NCI-H2171 (cell line): Measurements from ENCODE around the gene ME3.
"Not testable (repeated sequence)": the region's sequence is repeated elsewhere in the genome, so short reads cannot be mapped to it uniquely, and the experiment has no call there.

Experiments used
- DNase-seq: peaks from one replicate; lab custom pipeline; 2025; lab: John Stamatoyannopoulos, UW

Gene ME3

DNA sequence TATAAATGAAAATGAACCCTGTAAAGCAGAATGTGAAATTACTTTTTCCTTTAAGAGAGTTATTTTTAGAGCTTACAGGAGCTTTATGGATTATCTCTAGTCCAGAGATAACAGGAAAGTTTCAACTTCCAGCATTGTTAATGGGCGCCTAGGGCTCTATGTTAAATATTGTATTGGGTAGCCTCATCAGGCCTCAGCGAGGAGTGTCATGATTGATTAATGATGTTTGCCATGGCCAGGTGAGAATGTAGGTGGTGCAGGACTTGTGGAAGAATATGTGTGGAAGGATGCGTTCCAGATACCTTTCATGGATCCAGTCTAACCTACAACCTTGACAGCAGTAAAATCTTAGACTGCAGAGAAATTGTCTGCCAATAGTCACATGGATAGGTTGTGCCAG lies 50.6 kb downstream of the ME3 start:
- DNase-seq = no peak

DNA sequence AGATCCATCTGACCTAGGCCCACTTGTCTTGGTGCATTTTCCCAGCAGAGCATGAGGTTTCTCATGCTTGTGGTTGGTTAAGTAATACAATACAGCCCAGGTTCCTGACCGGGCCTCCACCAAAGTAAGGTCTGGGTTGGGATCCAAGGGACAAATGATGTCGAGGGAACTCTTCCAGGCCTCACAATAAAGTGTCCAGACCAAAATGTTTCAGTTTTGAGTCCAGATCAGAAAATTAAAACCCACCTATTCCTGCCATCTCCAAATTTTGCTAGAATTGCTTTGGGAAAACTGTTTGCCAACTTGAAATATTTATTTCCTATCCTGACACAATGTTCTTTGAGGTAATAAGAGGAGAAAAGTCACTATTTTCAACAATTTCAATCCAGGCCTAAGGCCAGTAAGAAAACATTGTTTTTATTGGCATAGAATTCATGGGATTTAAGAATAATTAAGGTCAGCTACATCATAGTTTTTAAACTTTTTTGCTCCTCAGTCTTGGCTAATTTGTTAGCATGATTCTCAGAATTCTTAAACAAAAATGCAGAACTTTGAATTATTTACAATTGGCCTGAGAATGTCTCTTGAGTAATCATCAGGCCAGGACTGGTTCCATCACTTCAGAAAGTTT lies 51.4 kb downstream of the ME3 start:
- no peak for DNase-seq

DNA sequence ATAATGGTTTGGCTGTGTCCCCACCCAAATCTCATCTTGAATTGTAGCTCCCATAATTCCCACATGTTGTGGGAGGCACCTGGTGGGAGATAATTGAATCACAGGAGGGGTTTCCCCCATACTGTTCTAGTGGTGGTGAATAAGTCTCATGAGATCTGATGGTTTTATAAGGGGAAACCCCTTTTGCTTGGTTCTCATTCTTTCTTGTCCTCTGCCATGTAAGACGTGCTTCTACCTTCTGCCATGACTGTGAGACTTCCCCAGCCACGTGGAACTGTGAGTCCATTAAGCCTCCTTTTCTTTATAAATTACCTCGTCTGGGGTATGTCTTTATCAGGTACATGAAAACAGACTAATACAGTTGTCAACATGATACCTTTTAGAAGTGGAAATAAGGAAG lies 53.0 kb downstream of the ME3 start:
- not testable (repeated sequence) for DNase-seq

DNA sequence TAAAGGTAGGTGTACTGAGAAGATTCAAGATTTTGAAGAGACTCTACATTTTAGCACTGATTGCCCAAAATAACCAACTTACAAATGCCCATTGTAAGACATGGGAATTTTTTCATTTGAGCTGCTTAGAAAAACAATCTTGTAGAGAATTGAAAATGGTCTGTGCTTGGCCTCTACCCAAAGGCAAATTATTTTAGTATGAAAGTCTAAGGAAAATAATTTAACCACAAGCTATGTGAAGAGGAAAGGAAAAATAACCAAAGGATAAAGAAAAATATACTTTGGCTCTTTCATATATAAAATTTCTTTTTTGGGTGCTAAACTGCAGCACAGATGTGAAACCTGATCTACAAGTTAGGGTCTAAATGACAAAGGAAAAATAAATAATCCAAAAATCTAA lies 54.9 kb downstream of the ME3 start:
- no peak for DNase-seq

- no peak for DNase-seq
These were observed 56.9 kb downstream of the ME3 start for GRCh38 chr11:86615487-86615886.

DNA sequence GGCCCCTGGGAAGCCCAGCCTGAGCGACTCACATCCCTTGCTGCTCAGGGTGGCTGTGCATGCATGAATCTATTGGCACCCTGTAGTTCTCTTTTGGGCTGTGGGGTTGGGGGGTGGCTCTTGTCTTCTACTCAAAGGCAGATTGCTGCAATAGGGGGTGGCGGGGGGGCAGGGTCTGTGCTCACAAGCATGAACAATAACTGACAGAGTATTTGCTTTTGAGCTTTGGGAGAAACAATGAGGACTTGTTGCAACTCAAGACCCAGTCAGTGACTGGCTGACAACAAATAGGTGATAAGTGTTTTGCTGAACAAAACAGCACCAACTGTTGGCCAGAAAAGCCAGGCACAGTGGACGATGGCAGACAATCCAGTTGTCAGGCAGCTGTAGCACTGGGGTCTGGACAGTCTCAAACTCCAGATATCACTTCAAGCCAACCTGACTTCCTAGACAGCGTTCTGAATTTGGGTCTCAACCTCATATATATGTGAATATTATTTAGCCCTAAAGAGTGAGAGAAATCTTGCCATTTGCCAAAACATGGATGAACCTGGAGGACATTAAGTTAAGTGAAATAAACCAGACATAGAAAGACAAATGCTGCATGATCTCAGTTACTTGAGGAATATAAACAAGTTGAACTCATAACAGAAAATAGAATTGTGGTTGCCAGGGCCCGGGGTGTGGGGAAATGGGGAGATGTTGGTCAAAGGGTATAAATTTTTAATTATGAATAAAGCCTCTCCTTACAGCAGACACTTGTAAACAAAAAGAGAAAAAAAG lies 61.7 kb downstream of the ME3 start:
- DNase-seq = no peak

GRCh38 chr11:86608251-86608799 lies 64.1 kb downstream of the ME3 start:
- DNase-seq = peak; percentile 98

GRCh38 chr11:86606836-86607481 lies 65.5 kb downstream of the ME3 start:
- no peak for DNase-seq

GRCh38 chr11:86606270-86606835 lies 66.1 kb downstream of the ME3 start:
- DNase-seq = no peak

- peak; percentile 57 for DNase-seq
These were observed 75.4 kb downstream of the ME3 start for GRCh38 chr11:86596861-86597586.

DNA sequence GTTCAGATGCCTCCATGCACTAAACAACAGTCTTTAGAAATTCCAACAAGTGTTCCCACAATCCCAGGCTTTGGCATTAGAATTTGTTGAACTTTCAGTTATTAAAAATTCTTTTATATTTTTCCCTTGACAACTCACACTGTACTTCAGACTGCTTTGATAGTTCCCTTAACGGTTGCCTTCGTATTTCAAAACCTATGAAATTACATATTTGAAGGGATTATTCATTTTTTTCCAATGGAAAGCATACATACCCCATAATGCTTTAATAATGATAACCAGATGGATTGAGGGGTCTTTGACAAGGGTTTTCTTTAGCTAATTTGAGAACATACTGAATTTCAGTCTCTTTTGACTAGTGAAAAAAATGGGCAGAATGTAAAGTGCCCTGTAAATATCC lies 76.5 kb downstream of the ME3 start:
- DNase-seq = no peak

GRCh38 chr11:86595451-86595850 lies 77.0 kb downstream of the ME3 start:
- DNase-seq = no peak

DNA sequence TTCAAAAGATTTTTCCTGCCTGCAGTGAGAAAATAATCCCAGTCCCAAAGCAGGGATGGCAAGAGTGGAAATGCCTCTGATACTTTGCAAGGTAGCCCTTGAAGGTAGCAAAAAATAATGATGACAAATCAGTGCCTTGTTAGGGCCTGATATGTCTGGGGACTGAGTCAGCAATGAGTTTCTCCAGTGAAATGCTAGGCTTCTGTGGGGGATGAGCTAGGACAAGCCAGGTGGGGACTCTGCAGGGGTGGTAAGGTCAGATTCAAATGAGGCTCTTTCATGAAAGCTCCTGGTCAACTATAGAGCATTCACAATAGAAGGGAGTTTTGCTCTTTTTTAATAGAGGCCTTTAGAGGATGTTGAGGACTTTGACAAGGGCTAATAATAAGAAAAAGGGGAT lies 77.7 kb downstream of the ME3 start:
- no peak for DNase-seq

- no peak for DNase-seq
These were observed 78.6 kb downstream of the ME3 start for GRCh38 chr11:86593833-86594232.

DNA sequence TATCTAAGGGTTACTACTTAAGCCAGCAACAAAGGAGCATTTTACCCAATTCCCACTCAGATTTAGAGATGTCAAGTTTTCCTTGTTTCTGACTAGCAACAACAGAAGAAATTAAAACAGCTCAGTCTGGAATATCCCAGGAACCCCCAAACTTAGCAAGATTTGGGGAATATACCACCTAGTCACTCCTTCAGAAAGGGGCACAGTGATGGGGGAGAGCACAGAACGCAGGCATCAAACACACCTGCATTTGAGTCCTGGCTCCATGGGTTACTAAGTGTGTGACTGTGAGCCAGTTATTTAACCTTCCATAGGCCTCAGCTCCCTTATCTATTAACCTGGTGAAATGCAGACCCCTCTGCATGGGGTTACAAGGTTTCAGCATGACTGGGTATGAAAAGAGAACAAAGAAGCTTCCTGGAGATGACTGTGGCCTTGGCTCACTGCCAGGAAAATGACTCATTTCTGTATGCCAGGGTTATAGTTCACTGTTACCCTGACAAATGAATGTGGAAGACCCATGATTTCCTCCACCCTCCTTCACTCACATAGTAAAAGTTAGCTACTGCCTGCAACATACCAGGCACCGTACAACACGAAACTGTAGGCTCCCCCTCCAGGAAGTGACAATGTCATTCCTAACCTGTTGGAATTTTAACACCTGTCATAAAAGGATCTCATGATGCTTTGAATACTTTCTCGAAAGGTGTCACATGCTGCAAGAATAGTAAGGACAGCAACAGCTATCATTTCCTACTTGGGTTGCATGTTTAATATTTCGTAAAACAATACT lies 79.6 kb downstream of the ME3 start:
- peak; percentile 96 for DNase-seq

DNA sequence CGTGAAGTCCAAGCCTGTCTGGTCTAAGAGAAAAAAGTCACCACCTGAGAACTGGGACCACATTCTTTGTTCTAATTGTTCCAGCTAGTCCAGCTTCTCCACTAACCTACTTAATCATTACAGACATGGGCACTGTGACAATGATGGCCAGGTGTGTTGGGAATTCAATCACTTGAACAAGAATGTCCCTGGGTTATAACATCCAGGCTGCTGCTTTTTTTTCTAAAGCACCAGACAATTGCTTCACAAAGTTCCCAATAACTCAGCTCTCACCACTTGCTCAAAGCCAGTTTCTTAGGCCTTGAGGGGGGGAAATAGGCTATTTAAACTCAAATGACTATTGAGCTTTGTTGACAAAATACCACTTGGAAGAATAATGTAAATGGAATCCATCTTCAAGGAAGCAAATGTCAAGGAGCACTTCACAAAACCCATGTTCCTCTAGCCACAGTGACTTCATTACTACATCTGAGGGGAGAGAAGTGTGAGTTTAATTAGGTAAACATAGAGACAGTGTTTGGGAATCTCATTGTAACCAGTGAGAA lies 80.3 kb downstream of the ME3 start:
- no peak for DNase-seq

DNA sequence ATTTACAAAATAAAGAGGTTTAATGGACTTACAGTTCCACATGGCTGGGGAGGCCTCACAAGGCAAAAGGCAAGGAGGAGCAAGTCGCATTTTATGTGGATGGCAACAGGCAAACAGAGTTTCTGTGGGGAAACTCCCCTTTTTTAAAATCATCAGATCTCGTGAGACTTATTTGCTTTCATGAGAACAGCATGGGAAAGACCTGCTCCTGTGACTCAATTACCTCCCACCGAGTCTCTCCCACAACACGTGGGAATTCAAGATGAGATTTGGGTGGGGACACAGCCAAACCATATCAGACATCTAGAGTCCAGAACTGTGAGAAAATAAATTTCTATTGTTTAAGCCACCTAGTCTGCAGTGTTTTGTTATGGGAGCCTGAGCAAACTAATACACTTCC lies 80.8 kb downstream of the ME3 start:
- DNase-seq = no peak

DNA sequence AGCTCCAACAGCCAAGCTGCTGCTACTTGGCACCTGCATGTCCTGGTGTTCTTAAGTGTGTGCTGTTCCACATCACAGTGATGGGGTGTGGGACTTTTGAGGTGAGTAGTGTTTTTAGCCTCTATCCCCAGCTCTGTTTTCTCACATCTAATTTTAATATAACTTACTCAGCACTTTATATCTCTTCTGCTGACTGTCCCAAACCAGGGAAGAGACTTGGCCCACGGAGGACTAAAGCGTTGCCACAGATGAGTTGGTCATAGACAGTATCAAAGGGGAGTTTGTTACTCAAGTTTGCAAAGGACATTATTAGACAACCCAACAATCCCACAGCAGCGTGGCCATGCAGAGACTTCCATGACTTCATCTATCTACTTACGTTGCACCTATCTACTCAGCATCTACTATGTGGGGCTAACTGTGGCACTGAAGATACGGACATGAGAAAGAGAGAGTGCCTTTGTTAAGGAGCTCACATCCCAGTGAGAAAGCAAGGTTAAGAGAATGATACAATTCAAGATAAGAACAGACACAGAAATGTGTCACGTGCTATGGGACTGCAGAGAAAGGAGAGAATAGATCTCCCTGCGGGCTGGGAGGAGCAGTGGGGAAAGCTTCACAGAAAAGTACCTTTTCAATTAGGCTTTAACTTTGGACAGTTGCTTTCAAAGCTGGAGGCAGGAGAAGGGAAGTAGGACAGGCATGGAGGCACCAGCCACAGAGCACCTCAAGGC lies 82.4 kb downstream of the ME3 start:
- no peak for DNase-seq

GRCh38 chr11:86589204-86589603 lies 83.2 kb downstream of the ME3 start:
- DNase-seq = no peak

- peak; percentile 71 for DNase-seq
These were observed 83.8 kb downstream of the ME3 start for GRCh38 chr11:86588566-86589090.
